Raji (cell line): ENCODE data around the gene TSNAX.

Experiments
- POLR2A ChIP-seq: IDR thresholded peaks from 2 replicates; pipeline ENCODE4 v1.6.1; 2011; ENCODE audit warnings: low read depth, low read length, control low read depth; ENCODE audit not compliant: insufficient read depth

TSNAX gene

DNA sequence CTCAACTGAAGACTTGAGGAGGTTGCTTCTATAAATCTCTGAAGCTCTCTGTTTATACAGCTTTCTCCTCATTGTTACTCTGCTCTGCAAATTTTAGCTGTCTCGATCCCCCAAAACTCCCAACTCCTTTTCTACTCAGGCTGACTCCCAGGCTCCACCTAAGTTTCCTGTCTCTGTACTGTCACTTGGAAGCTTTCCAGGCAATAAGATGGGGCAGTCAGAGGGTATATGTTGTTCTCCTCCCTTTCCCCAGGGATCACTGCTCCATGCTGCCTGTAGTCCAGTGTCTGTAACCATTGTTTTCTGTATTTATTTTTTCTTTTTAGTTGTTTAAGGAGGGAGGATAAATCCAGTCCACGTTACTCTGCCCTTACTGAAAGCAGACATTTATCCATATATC, 13.4 kb downstream of the TSNAX start:
- TF ChIP-seq POLR2A: no peak

DNA sequence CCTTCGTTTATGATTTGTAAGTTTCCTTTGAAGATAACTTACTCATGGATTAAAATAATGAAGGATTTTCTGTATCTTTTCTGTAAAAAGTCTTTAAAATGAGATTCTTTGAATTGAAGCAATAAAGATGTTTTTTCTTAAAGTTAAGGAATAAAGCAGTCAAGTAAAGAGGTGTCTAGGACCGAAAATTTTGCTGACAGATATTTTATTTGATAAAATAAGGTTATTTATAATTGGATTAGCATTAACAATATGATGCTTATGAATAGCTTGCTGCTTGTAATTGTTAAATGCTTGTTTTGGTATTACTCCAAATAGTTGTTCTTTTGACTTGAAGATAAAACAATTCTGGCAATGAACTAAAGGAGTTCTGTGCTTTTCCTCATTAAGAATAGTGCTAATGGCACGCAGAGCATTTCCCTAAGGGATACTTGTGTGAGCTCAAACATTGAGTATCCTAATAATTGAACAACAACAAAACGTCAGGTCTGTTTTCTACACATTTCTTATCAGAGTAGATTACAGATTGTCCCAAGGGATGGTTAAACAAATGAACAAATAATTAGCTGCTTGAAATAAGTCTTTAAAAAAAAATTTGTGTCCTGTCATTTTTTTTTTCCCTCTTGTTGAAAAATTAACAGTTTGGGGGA, 16.6 kb downstream of the TSNAX start:
- no peak for TF ChIP-seq POLR2A

DNA sequence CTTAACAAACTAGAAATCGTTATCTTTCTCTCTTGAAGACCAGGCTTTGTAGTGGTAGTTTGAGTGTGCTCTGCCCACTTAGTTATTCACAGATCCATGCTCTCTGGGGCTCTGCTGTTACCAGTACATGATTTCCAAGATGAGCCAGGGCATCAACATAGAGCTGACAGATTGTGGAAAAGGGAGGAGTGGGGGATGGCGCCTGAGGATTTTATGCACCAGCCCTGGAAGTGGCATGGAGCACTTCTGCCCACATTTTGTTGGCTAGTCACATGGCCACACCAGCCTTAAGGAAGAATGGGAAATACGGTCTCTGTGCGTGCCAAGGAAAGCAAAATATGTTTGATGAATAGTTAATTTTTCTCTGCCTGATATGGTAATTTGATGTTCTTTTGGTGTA, 18.2 kb downstream of the TSNAX start:
- TF ChIP-seq POLR2A: no peak

- TF ChIP-seq POLR2A: no peak
These were observed 21.4 kb downstream of the TSNAX start for GRCh38 chr1:231549733-231550447.

DNA sequence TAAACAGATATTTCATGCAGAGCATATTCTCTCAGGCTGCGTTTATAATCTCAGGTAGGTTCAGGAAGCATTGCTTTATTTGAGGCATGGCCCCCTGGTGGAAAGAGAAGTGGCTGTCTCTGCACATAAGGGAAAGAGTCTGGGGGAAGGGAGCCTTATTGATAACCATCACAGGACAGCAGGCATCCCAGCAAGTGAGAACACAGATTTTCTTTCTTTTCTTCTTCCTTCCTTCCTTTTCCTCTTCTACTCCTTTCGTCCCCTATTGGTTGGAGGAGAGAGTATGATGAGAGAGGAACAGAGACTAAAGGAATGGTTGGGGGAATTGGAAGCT, 21.9 kb downstream of the TSNAX start:
- TF ChIP-seq POLR2A: no peak

DNA sequence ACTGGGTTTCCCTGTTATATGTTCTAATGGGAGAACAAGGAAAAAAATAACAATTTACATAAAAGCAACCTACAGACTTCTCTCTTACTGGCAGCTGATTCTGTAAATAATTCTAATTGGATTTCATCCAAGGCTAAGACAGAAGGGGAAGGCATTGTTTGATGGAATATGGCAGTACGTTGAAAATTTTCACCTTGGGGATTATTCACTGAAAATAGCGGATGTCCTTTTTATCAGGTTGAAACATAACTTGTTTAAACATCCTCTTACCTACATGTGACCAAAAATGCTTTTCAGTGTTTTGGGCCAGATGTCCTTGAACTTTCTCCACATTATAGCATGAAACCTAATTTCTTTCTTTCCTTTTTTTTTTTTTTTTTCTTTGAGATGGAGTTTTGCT, 24.9 kb downstream of the TSNAX start:
- TF ChIP-seq POLR2A: no peak

GRCh38 chr1:231554969-231555368, 26.5 kb downstream of the TSNAX start:
- TF ChIP-seq POLR2A: no peak

DNA sequence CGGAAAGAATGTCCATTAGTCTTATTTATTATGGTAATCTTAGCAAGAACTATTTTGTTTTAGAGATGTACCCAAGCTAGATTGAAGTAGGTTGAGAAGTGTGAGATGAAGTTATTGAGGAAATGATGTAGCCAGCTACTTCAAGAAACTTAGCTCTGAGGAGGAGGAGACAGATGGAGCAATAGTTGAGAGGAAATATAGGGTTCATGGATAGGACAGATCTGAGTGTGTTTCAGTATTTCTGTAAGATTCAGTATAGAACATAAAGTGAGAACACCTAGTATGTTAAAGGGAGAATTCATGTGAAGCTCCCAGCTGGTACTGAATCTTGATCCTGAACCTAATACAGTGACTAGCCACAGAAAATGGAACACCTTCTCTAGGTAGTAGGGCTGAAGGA, 28.9 kb downstream of the TSNAX start:
- no peak for TF ChIP-seq POLR2A

GRCh38 chr1:231557898-231558707, 29.6 kb downstream of the TSNAX start:
- no peak for TF ChIP-seq POLR2A

DNA sequence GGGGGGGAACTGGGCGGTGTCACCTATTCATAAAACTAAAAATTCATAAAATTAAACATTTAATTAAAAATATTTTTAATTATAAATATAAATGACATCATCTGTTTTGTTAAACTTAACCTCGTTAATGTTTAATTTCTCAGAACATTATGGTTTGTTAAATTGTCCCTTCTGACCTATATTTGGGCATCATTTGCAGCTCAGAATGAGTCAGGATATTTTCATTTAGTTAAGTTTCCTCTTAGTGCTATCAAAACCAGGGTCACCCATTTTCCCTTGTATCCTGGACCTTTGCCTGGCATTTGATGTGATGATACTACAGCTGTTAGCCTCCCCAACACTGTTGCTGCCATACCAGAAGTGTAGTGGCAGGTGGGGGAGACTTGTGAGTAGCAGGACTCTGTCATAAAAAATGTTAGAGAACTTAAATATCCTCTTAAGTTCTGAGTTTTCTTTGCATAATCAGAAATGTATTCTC, 30.3 kb downstream of the TSNAX start:
- TF ChIP-seq POLR2A: no peak

DNA sequence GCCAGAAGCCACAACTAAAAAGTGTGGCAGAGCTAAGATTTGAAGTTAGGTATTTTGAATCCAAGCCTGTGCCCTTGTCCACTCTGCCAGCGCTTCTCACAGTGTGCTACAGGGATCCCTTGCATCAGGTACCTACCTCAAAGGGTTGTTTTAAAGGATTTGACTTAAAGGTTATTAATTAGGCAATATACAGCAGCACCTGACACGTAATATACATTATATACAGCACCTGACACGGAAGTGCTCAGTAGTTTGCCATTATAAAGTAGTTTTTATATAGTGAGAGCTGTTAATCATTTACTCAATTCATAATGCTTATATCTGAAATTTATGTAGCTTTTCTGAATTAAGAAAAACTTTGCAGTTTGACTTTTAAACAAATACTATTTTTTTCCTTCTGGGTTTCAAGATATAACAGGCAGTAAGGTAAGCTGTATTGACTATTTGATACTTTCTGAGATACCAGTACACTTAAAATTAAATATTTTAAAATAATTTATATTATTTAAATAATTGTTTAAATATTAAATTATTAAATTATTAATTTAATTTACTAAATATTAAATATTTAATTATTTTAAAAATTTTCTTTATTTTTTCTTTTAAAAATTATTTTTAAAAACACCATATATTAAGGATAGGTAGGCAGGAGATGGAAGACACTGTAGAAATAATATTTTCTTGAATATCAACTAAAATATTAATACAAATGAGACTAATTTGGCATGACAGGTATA, 33.3 kb downstream of the TSNAX start:
- TF ChIP-seq POLR2A: no peak

DNA sequence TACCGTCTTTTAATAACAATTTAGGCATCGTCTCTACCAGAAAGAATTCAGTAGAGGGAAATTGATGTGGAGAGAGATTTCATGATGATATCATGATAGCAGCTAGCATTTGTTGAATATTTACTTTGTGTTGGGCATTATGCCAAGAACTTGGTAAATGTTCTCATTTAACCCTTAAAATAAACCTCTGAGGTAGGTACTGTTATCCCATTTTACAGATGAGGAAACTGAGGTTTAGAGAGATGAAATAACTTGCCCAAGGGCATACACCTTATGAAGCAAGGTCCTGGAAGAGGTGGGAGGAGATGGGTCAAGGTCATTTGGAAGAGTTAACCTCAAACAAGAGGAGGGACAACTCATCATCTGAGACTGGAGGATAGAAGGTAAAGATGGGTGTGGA, 34.8 kb downstream of the TSNAX start:
- TF ChIP-seq POLR2A: no peak

DNA sequence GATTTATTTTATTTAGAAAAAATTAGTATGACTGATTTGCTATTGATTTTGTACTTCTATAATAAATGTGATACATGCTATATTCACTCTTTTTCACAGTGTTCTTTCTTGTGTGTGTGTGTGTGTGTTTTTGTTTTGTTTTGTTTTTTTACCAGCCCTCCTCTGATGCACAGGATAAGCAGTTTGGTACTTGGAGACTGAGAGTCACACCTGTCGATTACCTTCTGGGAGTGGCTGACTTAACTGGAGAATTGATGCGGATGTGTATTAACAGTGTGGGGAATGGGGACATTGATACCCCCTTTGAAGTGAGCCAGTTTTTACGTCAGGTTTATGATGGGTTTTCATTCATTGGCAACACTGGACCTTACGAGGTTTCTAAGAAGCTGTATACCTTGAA, 35.9 kb downstream of the TSNAX start:
- no peak for TF ChIP-seq POLR2A

DNA sequence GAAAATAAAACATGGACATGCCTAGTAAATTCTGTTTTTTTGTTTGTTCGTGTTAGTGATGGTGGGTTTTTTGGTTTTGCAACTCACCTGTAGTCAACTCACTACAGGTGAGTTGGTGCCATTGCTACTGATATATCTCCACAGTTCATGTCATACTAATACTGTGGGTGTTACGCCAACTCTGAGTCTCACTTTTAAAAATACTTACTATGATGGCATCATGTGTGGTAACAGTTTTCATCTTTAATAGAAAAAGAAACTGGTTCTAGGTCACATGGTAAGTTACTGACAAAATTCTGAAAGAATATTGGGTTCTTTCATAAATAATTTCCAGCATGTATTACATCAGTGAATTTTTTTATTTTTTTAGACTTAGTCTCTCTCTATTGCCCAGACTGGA, 38.0 kb downstream of the TSNAX start:
- TF ChIP-seq POLR2A: no peak

GRCh38 chr1:231571904-231572303, 43.4 kb downstream of the TSNAX start:
- TF ChIP-seq POLR2A: no peak
